ENCODE data around the gene TEAD3.
"Not testable (repeated sequence)": the region's sequence is repeated elsewhere in the genome, so short reads cannot be mapped to it uniquely, and the experiment has no call there.

TEAD3 gene

GRCh38 chr6:35445691-35446090 is 51.2 kb downstream of the TEAD3 start:
- DNase-seq = no peak

GRCh38 chr6:35443341-35444030 is 53.4 kb downstream of the TEAD3 start:
- DNase-seq = no peak

GRCh38 chr6:35442693-35443092 is 54.2 kb downstream of the TEAD3 start:
- DNase-seq = no peak

GRCh38 chr6:35441642-35442041 is 55.2 kb downstream of the TEAD3 start:
- DNase-seq = no peak

DNA sequence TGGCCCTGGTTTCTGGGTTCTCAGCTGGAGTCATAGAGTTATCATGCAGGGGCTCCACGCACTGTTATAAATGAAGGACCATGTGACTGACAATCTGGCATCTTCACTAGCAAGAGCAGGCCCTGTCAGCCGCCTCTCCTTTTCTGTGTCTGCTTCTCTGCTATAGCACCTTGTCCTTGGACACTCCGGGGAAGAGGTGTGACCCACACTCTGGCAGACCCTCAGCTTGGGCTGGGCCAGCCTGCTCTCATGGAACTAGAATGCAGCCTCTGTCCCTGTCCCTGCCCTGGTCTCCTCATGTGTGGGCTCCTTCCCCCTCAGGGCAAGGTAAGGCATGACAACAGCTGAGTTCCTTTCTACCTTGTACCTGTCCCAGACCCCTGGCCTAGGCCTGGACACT is 55.7 kb downstream of the TEAD3 start:
- DNase-seq = no peak

- no peak for DNase-seq
These were observed 57.6 kb downstream of the TEAD3 start for GRCh38 chr6:35439308-35439707.

DNA sequence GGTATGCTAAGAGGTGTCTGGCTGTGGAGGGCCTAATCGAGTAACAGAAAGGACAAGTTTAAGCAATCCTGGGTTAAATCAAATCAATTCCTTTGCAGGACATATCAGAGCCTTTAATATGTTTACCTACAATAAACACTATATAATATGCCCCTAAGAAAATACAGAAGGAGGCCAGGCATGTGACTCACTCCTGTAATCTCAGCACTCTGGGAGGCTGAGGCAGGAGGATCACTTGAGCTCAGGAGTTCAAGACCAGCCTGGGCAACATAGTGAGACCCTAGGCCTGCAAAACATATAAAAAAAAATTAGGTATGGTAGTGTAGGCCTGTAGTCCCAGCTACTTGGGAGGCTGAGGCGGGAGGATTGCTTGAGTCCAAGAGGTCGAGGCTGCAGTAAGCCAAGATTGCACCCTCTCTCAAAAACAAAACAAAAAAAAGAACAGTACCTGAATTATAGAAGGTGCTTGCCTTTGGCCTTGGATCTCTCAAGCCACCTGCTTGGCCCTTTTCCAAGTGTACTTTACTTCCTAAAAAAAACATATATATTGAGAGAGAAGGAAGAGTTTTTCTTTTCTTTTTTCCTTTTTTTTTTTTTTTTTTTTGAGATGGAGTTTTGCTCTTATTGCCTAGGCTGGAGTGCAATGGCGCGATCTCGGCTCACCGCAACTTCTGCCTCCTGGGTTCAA is 58.4 kb downstream of the TEAD3 start:
- DNase-seq = not testable (repeated sequence)

GRCh38 chr6:35436071-35436857 is 60.6 kb downstream of the TEAD3 start:
- DNase-seq = no peak

GRCh38 chr6:35435074-35435837 is 61.6 kb downstream of the TEAD3 start:
- no peak for DNase-seq

DNA sequence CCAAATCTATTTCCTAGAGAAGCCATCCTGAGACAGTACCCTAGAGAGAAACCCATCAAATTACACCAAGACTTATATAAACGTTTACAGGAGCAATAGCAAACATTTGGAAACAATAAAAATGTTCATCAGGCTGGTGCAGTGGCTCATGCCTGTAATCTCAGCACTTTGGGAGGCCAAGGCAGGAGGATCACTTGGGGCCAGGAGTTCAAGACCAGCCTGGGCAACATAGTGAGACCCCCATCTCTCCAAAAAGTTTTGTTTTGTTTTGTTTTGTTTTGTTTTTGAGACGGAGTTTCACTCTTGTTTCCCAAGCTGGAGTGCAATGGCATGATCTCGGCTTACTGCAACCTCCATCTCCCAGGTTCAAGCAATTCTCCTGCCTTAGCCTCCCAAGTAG is 64.2 kb downstream of the TEAD3 start:
- not testable (repeated sequence) for DNase-seq

DNA sequence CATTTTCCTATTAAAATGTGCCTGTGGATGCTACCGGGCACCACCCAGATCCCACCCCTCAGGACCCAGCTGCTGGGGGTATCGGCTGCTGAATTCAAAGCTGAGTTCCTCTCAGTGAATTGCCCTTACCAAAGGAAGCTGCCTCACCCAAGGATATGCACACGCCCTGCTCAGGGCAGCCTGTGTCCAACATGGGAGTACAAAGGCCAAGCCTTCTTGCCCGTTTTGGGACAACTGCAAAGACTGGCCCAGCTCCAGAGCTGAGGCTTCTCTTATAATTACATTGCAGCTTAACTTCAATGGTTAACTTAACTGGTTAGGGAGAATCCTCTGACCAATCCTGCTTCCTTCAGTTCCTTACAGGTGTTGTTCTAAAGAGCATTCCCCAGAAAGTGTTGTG is 64.6 kb downstream of the TEAD3 start:
- no peak for DNase-seq

DNA sequence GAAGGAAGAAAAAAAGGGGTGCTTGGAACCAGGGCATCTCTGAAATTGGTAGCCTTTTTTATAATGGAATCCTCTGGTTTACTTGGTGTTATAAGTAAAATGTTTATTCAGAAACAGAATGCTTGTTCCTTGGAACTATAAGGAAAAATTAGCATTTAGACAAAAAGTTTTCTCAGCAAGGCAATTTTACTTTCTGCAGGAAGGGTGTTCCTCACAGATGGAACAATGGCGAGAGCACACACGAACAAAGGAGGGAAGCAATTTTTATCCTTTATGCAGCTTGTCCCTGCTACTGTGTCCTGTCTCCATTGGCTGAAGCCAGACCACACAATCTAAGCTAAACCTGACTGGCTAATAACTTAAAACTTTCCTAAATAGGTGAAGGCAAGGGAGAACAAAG is 67.4 kb downstream of the TEAD3 start:
- no peak for DNase-seq

DNA sequence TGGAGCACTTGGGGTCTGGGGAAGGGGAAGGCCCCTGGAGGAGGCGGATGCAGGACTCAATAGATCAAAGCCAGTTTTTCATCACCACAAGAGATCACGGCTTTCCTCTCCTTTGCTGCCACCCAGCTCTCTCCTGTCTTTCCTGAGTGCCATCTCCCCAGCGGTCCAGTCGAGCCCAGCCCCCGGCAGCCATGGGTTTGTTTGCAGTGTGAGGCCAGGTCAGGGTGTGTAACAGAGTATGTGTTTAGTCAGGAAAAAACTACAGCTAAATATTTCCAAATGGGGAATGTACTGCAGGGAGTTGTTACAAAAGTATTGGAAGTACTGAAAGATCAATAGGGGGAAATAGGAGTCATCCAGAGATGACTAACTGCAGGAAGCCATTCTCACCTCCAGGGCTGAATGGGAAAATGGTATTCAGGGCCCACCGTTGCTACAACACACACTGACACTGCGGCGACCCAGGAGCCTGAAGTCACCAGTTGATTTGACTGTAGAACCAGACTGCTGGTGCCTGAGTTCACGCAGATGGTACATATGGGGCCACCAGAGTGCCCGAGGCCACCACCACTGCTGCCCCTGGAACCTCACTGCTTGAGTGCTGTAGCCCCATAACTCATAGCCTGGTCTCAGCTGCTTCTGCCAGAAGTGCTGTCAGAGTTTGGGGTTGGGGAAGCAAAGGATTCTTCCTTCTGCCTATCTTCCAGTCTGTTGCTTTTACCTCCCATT is 68.3 kb downstream of the TEAD3 start:
- no peak for DNase-seq

GRCh38 chr6:35427851-35428321 is 69.0 kb downstream of the TEAD3 start:
- no peak for DNase-seq

DNA sequence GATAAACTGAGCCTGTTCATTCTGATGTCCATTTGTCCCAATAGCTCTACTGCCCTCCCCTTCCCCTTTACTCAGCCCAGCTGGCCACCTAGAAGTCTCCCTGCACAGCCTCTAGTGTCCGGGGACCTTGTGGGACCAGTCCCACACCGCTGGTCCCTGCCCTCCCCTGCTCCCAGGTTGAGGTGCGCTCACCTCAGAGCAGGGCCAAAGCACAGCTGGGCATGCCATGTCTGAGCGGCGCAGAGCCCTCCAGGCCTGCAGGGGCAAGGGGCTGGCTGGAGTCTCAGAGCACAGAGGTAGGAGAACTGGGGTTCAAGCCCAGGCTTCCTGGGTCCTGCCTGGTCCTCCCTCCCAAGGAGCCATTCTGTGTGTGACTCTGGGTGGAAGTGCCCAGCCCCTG is 69.4 kb downstream of the TEAD3 start:
- DNase-seq = no peak

GRCh38 chr6:35426074-35426473 is 70.8 kb downstream of the TEAD3 start:
- DNase-seq = no peak

DNA sequence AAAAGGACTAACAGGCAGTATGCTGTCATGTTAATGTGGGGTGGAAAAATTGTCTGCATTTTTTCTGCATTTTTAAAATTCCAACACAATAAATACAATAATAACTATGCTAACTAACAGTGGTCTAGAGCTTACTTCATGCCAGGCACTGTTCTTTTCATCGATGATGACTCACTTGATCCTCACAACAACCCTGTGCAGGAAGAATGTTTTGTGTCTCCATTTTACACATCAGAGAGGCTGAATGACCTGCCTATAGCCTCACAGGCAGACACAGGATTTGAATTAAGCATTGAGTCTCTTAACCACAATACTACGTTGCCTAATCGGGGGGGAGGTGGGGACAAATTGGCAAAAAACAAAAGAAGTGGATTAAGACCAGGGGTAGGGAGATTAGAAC is 71.6 kb downstream of the TEAD3 start:
- no peak for DNase-seq
